HG03575 (cell line): ENCODE measurements around the gene MAGEA6.
"Not testable (repeated sequence)": the region's sequence is repeated elsewhere in the genome, so short reads cannot be mapped to it uniquely, and the experiment has no call there.

Experiments
- ATAC-seq: cut with Tn5 transposase; IDR thresholded peaks from one replicate; pipeline ENCODE4 v1.9.1; 2021; ENCODE audit not compliant: unreplicated experiment, insufficient number of reproducible peaks, low FRiP score; ENCODE audit errors: extremely low read depth

The MAGEA6 gene

DNA sequence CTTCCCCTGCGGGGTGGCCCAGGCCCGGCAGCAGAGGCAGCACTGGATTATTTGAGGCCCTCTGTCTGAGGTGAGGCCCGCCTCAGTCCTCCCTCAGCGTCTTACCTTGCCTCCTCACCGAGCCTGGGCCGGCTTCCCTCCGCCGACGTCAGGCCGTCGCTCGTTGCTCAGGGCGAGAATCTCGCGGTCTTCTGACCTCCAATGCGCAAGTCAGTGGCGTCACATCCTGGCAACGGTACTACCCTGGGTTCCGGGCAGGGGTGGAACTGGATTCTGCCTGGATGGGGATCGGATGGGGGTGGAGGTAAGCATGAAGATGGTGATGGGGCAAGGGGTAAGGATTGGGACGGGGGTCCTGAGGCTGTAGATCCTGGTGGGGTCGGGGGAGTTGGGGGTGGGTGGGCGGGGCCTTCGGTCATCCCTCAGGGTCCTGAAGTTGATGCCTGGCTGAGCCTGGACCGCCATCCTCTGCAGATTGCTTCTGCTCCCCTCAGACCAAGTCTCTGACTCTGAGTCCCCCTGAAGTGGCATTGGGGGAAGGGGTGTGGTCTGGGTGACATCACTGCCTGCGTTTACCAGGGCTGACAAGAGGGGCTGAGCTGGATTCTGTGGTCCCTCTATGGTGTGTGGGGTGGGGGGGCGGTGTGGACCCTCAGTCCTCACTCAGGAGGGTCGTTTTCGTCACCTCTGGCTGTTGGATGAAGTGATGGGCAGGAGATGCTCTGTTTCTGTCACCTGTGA is at the start of gene MAGEA6:
Gene MAGEA6, minus strand, starts transcription at position 141 of the 741 bp plus-strand sequence. CDS start 2,039 bp downstream, outside the sequence.
- ATAC-seq: not testable (repeated sequence)

GRCh38 chrX:152819266-152819665 is 49.8 kb upstream of the MAGEA6 start:
- no peak for ATAC-seq

DNA sequence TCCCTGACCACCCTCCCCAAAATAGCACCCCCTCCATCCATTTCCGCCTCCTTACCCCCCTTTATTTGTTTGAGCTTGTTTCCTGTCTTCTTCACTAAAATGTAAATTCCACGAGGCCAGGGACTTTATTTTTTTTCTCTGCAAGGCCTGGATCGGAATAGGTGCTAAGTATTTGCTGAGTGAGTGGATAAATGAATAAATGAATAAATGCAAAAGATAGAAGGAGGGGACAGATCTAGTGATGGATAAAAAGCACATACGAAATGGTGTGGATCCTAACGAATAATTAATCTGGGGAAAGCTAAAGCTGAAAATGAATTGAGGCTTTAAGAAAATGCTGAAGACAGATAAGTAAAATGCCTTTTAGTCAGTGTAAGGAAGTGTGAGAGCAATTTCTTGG is 48.9 kb upstream of the MAGEA6 start:
- no peak for ATAC-seq

- no peak for ATAC-seq
These were observed 47.7 kb upstream of the MAGEA6 start for GRCh38 chrX:152817078-152817764.

DNA sequence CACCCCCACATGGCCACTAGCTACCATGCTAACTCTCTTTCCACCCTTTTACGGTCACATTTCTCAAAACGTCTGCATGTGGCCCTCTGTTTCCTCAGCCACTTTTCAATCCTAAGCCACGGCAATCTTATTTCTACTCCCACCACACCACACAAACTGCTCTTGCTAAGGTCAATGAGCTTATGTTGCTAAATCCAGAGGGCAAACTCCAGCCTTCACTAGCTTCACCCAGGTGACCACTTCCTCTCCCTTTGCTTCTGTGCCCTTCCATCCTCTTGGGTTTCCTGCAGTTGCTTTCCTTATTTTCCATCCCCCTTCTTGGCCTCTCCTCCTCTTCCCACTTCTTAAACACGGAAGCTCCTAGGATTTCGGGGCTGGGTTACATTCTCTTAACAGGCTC is 44.6 kb upstream of the MAGEA6 start:
- no peak for ATAC-seq

GRCh38 chrX:152813206-152813605 is 43.7 kb upstream of the MAGEA6 start:
- ATAC-seq: no peak

DNA sequence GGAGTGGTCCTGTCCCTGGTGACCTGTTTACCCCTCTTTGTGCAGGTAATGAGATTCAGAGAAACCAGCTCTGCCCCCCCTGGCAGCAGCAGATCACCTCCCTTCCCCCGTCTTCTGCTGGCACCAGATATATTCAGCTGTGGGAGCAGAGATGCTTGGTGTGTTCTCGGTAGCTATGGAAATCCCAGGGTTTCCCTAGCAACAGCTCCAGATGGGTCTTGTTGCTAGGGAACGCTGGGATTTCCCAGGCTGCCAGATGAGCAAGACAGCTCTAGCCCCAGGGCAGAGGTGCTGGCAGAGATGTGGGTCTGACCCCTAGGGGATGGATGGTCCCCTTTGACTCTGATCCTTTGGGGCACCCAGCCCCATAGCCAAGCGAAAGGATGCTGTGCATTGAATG is 40.9 kb upstream of the MAGEA6 start:
- ATAC-seq: no peak

- ATAC-seq: no peak
These were observed 36.5 kb upstream of the MAGEA6 start for GRCh38 chrX:152806035-152806434.

- ATAC-seq: no peak
These were observed 29.5 kb upstream of the MAGEA6 start for GRCh38 chrX:152798945-152799344.

- not testable (repeated sequence) for ATAC-seq
These were observed 17.6 kb upstream of the MAGEA6 start for GRCh38 chrX:152787062-152787461.

GRCh38 chrX:152766562-152766961 is 2.9 kb downstream of the MAGEA6 start:
- not testable (repeated sequence) for ATAC-seq

- ATAC-seq: not testable (repeated sequence)
These were observed 7.9 kb downstream of the MAGEA6 start for GRCh38 chrX:152761582-152761981.

GRCh38 chrX:152759544-152759943 is 9.9 kb downstream of the MAGEA6 start:
- not testable (repeated sequence) for ATAC-seq

- not testable (repeated sequence) for ATAC-seq
These were observed 10.6 kb downstream of the MAGEA6 start, which contains the start of gene CSAG3 for GRCh38 chrX:152758918-152759317. CSAG3 (plus strand) TSS chrX:152759218.

DNA sequence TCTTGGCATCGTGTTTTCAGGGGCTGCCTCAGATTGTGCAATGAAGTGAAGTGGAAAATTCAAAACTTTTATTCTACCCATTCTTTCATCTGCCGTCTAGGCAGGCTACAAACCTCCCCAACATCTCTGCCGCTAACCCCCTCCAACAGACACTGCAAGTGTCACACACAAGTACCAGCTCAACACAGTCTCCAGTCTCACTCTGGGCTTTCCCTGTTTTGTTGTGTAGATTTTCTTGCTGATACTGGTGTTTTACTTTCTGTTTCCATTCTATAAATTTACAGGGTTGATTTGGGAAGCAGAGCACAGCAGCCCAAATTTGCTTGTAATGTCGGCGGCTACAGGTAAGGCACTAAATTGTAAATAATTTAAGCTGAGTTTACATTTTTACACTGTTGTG is 14.6 kb downstream of the MAGEA6 start:
- not testable (repeated sequence) for ATAC-seq

DNA sequence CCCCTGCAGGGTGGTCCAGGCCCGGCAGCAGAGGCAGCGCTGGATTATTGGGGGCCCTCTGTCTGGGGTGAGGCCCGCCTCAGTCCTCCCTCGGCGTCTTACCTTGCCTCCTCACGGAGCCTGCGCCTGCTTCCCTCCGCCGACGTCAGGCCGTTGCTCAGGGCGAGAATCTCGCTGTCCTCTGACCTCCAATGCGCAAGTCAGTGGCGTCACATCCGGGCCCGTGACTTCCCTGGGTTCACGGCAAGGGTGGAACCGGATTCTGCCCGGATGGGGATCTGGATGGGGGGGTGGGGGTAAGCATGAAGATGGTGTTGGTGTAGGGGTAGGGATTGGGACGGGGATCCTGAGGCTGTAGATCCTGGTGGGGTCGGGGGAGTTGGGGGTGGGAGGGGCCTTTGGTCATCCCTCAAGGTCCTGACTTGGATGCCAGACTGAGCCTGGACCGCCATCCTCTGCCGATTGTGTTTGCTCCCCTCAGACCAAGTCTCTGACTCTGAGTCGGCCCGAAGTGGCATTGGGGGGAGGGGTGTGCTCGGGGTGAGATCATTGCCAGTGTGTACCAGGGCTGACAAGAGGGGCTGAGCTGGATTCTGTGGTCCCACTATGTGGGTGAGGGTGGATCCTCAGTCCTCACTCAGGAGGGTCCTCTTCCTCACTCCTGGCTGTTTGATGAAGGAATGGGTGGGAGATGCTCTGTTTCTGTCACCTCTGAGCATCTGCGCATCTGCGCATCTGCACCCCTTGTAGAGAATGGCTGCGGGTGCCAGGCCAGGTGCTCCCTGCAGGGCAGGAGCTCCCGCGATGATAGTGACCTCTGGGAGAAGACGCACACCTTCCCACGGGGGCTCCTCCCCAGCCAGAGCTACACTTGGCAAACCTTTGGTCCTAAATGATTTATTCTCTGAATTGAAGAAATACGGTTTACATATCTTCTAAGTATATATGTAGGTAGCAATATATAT is 15.5 kb downstream of the MAGEA6 start, which contains the start of gene MAGEA2:
Gene MAGEA2, minus strand, starts transcription at position 157 of the 965 bp plus-strand sequence. CDS start 2,479 bp downstream, outside the sequence.
- ATAC-seq: not testable (repeated sequence)

GRCh38 chrX:152738560-152738959 is 30.9 kb downstream of the MAGEA6 start:
- ATAC-seq: no peak

GRCh38 chrX:152736528-152736927 is 33.0 kb downstream of the MAGEA6 start:
- not testable (repeated sequence) for ATAC-seq
